ENCODE data around the gene CERS3.
A peak's percentile ranks its signal among the peaks of the same experiment; 100 is the strongest.

CERS3 gene

GRCh38 chr15:100383302-100384107, 145.2 kb downstream of the CERS3 start:
- peak; percentile 12 for DNase-seq (ENCODE audit: low spot score)

- DNase-seq (ENCODE audit: low spot score), result no peak
These were observed 154.8 kb downstream of the CERS3 start for GRCh38 chr15:100373942-100374341.

GRCh38 chr15:100373120-100373896, 155.4 kb downstream of the CERS3 start:
- DNase-seq (ENCODE audit: low spot score), result no peak

GRCh38 chr15:100372739-100373119, 156.0 kb downstream of the CERS3 start:
- DNase-seq (ENCODE audit: low spot score), result no peak

- DNase-seq (ENCODE audit: low spot score), result no peak
These were observed 173.4 kb downstream of the CERS3 start for GRCh38 chr15:100355342-100355741.

- no peak for DNase-seq (ENCODE audit: low spot score)
These were observed 175.3 kb downstream of the CERS3 start for GRCh38 chr15:100353449-100353848.

- no peak for DNase-seq (ENCODE audit: low spot score)
These were observed 178.1 kb downstream of the CERS3 start for GRCh38 chr15:100350434-100351226.
